ENCODE results near the gene LOXL3.

The LOXL3 gene

DNA sequence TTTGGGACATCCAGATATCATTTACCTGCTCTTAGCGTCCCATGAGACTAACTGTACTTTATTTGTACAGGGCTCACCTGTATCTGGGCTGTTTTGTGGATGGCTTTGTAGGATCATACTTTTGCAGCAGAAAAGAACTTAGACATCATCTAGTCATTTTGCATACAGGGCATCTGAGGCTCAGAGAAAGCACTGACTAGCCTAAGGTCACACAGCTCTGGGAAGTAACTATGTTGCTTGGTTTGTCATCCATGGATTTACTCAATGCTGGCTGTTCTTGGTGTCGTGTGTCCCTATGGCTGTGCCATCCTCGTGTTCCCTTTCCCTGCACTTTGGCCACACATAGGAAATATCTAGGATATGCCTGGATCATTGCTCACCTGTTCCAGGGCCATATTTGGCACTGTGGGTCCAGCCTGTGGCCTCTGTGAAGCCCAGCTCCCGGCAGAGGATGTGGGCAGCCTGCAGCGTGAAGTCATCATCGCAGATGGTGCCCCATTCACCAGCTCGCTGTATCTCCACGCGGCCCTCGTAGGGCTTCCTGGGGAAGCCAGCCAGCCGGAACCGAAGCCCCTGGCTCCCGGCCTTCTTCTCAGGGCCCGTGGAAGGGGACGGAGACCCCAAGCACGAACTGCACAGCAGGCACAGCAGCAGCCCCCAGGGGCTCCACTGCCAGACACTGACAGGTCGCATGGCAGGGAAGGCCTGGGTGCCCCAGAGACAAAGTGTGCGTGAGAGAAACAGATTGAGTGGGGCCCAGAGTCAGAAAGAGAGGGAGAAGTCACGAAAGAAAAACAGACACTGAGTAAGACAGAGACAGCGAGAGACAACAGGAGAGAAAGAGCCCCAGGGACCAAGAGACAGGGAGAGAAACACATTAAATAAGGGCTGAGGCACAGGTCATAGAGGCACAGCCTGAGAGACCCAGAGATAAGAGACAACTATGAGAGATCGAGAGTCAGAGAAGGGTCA is 1.5 kb downstream of the LOXL3 start:
- DNase-seq (ENCODE audit: low read depth), result no peak

DNA sequence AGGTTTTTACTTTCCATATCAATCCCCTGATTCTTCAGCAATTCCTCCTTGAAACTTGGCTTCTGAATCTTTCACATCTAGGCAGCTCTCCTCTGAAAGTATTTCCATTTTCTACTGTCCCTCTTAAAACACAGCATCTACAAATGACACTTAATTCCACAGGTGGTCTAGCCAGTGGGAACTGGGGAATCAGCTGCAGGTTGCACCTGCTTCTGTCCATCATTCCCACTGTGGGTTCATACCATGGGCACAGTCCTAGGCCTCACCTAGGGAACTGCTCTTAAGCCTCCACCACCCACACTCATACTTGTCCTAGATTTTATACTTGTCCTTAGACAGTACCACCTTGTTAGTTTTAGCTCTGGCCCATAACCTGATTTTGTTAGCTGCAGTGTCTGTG is 2.2 kb downstream of the LOXL3 start:
- no peak for DNase-seq (ENCODE audit: low read depth)

DNA sequence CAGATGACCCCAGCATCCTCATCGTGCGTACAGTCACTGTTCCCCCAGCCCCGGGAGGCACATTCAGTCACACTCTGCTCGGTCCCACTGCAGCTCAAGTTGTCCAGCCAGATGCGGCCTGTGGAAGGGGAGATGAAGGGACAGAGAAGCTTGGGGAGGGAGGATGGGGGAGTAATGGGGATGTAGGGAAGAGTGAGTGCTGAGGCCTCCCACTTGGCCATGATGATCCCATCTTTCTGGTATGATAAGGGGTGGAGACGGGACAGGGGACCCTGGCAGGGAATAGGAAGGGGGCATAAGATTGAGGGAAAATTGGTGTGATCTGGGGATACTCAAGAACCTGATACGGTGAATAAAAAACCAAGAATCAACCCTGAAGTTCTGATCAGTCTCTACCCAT is 3.5 kb downstream of the LOXL3 start:
- no peak for DNase-seq (ENCODE audit: low read depth)

DNA sequence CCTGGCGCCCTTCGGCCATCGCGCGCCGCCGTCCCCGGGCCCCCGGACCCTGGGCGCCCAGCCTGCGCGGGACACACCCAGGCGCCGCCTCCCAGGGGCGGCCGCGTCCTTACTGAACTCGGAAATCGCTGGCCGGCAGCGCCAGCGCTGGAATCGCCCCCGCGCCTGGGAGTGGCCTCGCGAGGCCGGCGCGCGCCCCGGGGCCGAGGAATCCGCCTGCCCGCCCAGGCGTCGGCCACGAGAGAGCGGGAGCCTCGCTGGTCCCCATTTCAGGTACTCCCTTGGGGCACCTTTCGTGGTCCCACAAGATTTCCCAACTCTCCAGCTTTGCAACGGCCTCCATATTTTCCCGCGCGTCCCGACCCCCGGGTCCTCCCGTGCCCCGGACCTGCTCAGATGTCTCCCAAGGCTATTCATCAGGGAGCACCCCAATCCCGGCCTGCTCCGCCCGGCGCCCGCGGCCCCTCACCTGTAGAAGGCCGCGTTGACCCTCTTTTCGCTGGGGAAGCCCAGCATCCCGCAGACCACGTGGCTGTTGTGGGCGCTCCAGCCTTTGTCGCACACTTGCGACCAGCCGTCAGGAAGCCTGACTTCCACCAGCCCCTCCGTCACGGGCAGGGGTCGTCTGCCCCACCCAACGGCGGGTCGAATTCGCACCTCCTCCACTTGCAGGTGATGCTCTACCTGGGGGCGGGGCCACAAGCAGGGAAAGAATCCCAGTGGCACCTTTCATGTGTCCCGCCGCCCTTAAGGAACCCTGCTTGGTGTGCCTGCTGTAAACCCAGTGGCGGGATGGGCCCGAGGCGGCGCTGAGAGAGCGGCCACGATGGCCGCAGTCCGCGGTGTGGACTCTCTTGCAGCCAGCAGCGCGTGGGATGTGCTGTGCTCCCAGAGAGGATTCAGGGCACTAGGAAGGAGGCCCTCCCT is 4.6 kb downstream of the LOXL3 start:
- no peak for DNase-seq (ENCODE audit: low read depth)

DNA sequence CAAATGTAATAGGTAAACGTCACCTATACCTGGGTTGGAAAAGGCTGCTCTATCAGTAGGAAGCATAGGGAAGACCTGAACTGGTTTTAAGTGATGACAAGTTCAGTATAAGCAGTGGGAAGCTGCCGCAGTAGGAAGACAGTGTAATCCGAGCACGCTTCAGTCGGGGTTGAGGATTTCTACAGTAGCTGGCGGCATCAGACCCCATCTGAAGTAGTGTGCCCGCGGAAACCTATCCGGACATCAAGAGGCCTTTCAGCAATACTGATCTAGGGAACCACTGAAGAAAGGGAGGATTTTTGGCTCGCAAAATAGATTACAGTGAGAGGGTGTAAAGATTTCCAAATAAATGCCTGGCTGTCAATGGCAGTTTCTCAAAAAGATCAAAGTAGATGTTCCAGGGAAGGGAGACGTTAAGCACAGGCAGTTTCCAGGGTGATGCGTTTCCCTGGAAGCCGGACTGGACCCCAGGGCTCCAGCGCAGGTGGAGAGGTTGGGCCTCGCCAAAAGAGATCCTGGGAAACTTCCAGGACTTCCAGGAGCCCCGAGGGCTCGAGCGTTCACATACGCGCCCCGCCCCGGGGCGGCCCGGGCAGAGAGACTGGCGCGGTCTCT is 5.3 kb downstream of the LOXL3 start:
- DNase-seq (ENCODE audit: low read depth), result no peak

DNA sequence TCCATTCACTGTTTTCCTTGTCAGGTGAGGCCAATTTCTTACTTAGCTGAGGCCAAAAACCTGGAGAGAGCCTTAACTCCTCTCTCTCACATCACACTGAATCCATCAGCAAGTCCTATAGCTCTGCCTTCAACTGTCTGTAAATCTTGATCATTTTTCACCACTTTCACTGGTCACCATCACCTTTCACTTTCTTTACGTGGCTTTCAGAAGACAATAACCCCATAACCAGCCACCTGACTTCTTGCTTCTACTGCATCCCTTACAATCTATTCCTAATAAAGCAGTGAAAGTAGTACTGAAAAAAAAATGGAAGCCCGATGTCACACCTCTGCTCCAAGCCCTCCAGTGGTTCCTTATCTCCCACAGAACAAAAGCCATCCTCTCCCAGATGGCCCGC is 7.7 kb downstream of the LOXL3 start:
- DNase-seq (ENCODE audit: low read depth), result no peak

DNA sequence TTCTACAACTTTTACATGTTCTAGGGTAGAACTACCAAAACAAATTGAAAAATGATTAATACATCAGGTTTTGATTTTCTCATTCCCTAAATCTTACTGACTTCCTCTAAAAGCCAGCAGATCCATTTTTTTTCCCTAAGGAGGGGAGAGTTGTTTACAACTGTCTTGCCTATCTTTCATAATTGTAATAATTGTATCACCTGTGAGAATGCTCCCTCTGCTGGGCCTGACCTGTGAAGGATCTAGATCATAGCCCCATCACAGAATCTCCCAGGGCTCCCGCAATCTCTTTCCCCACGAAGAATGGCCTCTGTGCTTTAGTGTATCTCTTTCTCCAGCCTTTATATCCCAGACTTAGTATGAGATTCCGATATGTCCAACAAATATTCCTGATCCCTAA is 9.1 kb downstream of the LOXL3 start:
- DNase-seq (ENCODE audit: low read depth), result no peak

DNA sequence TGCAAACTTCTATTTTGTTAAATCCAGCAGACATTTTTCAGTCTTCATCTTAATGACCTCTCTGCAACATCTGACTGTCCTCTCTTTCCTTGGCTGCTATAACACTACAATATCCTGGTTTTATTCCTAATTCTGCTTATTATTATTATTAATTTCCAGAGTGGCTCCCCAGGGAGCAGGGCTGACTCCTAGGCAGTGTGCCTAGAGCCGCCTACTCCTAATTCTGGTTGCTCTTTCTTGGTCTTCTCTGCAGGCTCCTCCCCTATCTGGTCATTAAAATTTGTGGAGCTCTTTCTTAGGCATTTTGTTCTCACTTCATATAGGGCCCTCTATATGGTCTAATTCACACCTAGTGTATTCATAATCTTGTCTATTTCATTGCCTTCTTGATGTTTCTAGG is 10.8 kb downstream of the LOXL3 start:
- no peak for DNase-seq (ENCODE audit: low read depth)

DNA sequence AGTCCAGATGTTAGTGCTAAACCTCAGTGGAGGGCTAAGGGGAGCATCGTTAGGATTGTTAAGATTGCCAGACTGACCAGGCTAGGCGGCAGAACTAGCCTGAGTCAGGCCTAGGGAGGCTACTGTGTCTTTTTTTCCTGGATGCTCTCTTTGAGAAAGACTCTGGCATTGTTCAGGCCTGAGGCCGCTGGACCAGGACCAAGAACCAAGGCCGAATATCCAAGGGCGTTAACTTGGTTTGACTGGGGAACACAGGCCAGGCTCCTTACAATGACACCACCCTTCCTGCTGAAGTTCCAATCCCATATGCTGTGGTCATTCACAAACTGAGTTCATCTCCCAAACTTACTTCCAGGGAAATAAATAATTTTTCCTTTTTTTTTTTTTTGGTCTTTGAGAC is 13.5 kb downstream of the LOXL3 start:
- no peak for DNase-seq (ENCODE audit: low read depth)

DNA sequence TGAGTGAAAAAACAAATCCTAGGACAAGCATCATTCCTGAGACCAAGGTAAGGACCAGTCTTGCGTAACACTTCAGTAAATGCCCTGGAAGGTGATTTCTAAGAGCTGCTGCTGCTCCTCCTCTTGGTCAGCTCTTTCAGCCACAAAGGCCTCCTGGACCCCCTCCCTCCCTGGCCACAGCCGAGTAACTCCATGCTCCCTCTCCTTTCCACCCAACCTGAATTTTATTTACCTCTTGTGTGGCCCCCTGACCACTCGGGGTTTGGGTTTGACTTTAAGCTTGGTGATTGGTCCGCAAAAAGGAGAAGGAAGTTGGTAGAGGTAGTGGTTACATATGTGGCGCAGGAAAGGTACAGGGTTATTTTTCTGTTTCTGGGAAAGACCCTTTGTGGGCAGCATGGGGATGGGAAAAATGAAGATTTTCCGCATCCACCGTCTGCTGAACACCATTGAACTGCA is 14.8 kb downstream of the LOXL3 start:
- DNase-seq (ENCODE audit: low read depth), result no peak

DNA sequence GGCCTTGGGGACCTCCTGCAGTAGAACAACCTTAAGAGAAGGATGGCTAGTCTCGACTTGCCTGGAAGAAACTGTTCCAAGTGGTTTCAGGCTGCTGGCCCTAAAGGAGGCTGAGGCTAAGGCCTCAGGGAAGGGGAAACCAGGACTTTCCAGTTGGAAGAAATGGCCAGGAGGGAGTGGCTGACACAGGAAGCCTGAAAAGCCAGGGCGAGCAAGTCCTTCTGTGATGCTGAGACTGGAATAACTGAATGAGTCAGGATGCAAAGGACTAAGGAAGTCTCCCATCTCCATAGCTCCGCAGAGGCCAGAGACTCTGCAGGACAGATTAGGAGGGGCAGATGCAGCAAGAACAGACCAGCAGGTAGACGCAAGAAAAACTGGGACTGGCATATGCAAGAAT is 16.6 kb downstream of the LOXL3 start:
- DNase-seq (ENCODE audit: low read depth), result no peak

DNA sequence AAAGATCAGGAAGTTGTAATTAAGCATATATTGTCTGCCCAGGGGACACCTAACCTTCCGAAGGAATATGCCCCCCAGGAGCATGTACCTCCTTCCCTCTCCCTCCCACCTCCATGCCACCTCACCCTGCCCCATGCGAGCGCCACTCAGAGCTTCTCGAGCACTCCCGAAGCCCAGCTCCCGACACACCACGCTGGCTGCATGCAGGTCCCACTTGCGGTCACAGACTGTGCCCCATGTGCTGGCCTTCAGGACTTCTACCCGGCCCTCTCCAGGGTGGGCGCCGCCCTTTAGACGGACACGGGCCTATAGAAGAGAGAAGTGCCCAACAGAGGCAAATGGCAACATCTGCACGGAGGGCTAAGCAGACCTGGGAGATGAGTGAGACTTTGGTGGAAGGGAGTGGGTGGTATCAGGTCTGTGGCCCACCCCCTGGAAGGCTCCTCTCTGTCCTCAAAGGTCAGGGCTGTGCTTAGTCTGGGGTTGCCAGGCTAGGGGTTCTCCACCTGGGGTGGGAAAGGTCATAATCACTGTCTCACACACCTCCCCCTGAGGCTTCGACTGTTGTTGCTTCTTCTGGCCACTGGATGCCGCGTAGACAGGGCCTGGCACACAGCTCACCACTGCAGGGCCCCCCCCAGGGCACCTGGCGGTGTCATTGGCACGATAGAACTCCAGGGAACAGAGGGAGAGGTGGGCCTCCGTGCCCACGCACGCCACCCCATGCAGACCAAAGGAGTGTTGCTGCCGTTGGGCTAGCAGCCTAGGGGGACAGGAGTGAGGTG is 17.4 kb downstream of the LOXL3 start:
- DNase-seq (ENCODE audit: low read depth), result no peak

DNA sequence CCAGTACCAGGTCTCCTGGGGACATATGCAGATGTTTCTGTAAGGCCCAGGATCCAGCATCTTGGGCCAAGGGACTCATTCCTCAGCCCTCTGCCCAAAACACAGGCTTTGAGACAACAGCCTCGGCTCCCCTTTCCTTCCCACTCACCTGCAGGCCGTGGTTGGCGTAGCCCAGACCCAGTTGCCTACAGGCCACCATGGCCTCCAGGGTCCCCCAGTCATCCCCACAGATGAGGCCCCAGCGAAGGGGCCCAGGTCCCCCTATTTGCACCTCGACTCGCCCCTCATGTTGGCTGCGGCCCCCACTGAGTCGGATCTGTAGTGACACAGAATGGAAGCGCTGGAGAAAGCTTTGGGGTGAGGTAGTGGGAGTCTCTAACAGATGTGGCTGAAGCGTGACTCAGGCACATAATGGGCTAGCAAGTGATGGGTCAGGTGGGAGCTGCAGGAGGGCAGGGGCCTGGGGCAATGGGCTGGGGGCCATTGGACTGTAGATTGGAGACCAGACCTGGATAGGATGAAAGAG is 18.2 kb downstream of the LOXL3 start:
- DNase-seq (ENCODE audit: low read depth), result no peak

DNA sequence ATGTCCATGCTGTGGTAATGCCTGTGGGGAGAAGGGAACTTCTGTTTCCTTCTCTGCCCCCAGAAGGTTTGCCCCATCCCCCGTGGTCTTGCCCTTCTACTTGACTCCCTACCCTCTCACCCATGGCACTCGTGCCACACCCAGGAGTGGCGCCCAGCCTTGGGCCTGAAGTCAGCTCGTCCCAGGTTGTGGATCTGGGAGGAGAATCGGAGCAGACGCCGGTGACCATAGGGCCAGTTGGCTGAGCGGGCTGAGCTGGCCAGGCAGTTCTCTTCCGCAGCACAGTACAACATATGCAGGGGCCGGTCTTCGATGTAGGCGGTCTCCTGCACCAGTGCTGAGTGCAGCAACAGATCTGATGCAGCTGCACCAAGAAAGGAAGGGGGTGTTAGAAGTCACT is 19.3 kb downstream of the LOXL3 start:
- DNase-seq (ENCODE audit: low read depth), result no peak

DNA sequence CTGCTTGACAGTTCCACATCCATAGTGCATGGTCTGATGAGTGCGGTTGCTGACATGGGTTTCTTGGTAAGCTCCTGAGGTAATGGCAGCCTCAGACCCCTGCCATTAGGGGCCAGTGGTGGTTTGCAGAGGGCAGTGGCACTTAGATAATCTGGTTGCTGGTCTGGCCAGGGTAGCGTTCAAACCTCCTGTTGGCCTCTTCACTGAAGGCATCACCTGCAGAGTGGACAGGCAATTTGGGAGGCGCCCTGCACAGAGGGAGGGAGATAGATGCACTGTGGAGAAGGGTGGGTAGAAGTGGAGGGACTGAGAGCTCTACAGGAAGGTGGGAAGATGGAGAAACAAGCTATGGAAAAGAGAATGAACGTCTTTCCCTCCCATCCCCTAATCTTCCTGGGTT is 20.3 kb downstream of the LOXL3 start:
- no peak for DNase-seq (ENCODE audit: low read depth)

DNA sequence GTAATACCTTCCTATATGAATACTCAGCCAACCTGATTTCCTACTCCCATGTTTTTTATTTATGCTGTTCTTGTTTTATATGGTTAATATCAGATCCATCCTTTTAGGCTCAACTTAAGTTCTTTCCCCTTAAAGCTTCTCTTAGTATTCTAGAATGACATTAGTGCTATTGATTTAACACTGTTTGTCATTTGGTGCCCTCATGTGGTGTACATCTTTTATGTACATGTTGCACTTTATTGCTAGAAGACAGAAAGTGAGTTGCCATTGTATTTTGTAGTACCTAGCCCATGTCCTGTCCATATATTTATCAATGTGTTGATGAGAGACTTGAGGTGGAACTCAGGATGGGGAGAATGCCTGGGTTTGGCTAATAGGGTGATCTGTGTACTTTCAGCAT is 21.5 kb downstream of the LOXL3 start:
- no peak for DNase-seq (ENCODE audit: low read depth)

DNA sequence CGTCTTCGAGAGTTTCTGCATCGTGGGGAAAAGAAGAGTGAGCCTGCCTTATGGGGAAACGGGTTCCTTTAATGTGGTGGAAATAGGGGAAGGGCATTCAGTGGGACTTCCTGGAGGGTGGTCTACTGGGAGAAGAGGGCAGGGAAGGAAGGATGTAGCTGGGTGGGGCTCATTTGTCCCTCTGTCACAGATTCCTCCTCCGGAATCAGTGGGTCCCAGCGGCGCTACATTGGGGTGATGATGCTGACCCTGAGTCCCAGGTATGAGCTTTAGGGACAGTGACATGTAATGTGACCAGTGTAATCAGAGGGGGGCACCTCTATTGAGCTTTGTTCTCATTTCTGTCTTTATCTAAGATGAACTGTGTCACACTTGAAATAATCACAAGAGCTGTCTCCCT is 22.1 kb downstream of the LOXL3 start:
- no peak for DNase-seq (ENCODE audit: low read depth)

DNA sequence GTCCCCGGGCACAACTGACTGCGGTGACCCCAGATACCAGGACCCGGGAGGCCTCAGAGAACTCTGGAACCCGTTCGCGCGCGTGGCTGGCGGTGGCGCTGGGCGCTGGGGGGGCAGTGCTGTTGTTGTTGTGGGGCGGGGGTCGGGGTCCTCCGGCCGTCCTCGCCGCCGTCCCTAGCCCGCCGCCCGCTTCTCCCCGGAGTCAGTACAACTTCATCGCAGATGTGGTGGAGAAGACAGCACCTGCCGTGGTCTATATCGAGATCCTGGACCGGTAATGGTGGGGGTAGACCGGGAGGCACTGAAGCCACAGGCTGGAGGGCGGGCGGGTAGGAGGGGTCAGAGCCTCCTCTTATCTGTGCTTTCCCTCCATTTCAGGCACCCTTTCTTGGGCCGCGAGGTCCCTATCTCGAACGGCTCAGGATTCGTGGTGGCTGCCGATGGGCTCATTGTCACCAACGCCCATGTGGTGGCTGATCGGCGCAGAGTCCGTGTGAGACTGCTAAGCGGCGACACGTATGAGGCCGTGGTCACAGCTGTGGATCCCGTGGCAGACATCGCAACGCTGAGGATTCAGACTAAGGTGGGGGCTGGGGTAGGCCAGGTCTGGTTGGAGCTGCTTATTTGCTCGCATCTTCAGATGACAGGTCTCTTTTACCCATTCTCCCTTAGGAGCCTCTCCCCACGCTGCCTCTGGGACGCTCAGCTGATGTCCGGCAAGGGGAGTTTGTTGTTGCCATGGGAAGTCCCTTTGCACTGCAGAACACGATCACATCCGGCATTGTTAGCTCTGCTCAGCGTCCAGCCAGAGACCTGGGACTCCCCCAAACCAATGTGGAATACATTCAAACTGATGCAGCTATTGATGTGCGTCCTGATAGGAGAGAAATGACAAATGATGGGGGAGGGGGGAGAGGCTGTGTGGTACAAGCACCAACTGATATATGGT is 23.2 kb downstream of the LOXL3 start:
- DNase-seq (ENCODE audit: low read depth), result no peak

DNA sequence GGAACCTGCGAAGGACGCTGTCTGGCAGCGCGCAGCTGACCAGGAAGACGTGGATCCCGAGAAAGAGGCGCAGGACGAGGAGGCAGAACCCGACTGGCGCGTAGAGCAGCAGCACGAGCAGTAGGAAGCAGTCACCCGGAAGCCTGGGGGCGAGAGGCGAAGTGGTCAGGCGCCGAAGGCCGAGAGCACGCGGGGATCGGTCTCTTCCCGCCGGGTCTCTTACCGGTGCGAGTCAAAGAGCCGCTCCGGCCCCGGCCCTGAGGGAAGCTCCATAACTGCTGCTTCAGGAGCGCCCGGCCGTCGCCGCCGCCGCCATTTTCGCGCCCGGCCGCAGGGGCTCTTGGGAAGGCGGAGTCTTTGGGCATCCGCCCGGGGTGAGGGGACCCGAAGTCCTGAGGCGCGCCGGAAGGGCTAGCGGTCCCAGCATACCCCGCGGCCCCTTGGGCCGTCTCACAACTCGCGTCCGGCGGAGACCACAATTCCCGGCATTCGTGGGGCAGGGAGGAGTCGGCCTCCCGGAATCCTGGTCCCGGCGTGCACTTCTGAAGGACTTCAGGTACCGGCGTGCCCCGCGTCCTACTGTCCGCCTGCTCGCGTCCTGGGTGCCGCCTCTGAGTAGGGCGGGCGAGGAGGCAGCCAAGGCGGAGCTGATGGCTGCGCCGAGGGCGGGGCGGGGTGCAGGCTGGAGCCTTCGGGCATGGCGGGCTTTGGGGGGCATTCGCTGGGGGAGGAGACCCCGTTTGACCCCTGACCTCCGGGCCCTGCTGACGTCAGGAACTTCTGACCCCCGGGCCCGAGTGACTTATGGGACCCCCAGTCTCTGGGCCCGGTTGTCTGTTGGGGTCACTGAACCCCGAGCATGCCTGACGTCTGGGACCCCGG is 24.1 kb downstream of the LOXL3 start, which contains the start of the genes AUP1 and HTRA2:
TSS of gene AUP1 (minus strand) at position 350 of the 882 bp plus-strand sequence. CDS start at position 273, 77 bp downstream.
TSS of gene HTRA2 (plus strand) at position 577 of the 882 bp plus-strand sequence. CDS start at position 651, 74 bp downstream.
- DNase-seq (ENCODE audit: low read depth), result peak; percentile 98
